ENCODE data around the gene COL23A1.

COL23A1 gene

DNA sequence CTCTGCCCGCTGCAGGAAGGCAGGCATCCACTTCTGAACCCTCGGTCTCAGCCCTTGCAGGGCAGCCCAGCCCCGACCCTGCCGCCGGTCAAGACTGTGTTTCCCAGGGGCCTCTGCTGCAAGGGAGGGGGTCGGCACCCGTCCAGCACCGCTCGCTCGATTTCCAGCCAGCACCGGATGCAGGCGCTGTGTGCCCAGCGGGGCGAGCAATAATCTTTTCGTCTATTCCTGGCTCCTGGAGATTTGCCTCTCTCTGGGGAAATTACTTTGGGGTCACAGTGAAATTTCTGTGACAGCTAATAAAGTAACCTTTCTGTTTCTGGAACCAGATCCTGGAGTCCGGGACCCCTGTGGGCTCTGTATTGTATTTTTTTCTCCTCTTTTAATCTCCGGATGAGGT, 155.3 kb downstream of the COL23A1 start:
- DNase-seq (ENCODE audit: low read depth): no peak

DNA sequence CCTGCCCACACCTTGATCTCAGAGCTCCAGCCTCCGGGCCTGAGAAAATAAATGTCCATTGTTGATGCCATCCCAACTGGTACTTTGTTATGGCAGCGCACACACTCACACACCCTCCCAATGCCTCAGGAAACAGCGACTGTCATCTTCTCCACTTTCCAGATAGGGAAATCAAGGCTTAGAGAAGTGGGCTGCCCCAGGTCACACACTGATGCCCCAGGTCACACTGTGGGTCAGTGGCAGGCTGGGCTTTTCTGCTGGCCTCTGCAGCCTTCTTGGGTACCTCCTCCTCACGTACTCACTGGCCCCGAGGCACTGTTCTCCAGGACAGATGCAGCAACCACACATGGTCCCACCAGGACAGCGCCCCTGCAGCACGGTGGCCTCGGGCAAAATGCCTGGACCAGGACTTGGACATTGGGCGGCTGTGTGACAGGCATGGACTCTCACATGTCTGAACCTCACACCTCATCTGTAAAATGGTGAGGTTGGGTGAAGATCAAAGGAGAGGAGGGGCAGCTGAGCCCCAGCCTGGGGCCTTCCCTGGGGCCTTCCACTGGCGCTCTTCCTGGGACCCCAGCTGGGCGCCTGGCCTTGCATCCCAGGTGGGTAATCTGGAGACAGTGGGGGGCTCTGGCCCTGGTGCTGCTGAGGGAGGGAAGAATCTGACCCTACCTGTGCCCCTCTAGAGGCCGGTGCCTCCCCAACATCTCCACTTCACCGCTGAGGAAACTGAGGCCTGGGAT, 156.0 kb downstream of the COL23A1 start:
- no peak for DNase-seq (ENCODE audit: low read depth)

DNA sequence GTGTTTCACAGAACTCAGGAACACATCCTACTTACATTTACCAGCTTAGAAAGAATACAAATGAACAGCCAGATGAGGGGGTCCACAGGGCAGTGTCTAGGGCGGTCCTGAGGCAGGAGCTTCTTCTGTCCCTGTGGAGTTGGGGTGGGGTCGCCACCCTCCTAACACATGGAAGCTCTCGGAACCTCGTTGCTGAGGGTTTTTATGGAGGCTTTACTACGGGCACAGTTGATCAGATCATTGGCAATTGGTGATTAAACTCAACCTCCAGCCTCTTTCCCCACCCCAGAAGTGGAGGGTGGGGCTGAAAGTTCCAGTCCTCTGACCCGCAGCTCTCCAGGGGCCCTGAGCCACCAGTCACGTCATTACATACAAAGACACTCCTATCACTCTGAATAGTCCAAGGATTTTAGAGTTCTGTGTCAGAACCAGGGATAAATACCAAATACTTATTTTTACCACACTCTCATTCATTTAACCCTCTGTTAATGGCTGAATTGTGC, 156.9 kb downstream of the COL23A1 start:
- DNase-seq (ENCODE audit: low read depth): no peak

DNA sequence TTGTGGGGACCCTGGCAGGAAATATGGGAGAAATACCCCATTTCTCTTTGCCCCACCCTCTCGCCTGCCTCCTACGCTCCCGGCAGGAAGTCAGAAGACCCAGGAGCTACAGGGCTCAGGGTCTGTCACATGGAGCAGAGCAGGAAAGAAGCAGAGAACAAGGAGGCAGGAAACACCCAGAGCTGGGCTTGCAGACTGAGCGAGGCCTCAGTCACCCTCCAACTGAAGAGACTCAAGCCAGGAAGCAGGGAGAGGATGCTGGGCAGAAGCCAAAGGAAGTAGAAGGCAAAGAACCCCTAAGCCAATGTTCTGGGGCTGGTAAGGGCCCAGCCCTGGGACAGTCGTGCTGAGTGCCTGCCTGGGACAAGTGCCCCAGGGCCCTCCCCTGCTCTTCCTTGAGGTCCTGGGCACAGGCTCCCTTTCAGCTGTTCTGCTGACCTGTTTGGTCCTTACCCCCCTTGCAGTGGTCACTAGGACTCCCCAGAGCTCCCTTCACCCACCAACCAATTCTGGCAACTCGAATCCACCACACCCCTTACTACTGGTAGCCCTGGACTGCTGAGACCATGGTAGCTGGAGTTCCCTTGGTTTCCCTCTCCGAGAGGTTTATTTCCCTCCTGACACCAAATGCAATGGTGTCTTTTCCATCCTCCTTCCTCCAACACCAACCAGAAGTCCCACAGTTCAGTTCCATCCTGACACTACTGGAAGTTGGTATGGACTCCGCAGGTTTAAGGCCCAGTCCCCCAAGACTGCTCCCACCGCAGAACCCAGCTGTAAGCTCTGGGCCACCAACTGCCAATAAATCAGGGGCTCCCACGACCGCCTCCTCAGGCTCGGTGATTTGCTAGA, 157.5 kb downstream of the COL23A1 start:
- DNase-seq (ENCODE audit: low read depth): no peak

DNA sequence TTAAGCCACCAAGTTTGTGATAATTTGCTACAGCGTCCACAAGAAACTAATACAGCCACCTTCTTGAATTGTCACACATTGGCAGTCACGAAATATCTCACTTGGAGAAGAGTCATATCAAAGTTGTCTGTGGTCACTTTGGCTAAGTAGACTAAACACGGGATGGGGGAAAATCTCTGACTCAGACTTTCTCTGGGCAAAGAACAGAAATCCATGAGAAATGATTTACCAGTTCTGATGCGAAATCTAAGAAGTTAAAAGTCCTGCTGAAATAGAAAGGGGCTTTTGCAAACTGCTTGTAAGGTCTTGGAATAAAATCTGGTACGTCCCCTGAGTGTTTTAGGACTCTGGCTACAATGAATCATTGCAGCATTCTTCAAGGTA, 158.4 kb downstream of the COL23A1 start:
- DNase-seq (ENCODE audit: low read depth): no peak

DNA sequence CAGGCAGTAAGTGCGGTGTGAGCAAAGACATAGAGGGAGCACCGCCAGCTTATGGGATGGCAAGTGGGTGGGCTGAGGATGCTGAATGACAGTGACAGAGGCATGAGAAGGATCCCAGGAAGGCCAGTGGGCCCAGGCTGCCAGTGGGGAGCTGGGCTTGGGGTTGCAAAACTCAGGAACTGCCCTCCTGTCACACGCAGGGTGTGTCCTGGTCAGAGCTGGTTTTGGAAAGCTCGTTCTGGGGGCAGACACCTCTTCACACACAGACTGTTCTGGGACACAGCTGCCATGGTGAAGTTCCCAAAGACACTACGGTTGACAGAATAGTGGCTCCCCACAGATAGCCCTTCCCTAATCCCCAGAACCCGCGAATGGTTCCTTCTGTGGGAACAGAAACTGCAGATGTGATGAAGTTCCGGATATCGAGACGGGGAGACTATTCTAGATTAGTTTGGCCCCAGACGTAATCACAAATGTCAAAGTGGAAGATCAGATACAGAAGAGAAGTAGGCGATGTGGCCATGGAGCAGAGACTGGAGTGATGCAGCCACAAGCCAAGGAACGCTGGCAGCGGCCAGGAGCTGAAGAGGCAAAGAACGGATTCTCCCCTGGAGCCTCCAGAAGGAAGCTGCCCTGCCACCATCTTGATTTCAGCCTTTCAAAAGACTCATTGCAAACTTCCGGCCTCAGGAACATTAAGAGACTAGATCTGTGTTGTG, 159.0 kb downstream of the COL23A1 start:
- DNase-seq (ENCODE audit: low read depth): no peak

DNA sequence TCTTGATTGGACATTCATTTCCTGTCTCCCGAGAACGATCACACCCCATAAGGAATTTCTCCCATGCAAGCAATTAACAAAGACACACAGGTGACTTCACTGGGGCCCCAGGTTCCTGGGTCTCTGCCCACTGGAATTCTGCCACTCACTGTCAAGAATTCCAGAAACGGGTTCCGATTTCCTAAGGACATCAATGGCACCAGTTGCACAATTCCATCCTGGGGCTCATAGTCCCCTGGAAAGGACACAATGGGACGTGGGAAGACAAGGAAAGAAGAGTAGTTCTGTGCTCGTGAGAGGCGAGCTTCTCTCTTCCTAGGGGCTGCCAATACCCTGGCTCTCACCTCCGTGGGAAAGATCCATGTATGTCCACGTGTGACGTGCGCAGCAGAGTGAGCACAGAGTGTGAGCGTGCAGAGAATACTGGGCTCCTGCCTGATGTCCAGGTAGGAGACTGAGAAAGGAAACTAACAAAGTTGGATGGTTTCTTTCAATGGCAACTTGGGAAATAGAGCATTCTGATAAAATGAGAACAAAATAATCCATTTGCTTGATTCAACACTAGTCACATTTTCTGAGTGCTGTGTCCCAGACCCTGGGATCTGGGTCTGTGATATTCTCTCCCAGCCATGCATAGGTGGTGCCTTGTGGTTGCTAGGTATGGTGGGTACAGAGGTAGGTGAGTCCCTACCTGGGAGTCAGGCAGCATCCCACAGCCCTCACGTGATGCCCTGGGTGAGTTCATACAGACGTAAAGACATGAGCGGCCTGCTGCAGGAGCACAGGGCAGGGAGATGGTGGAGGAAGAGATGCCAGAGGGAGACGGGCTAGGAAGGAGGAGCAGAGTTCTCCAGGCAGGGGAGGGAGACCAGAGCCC, 159.8 kb downstream of the COL23A1 start:
- no peak for DNase-seq (ENCODE audit: low read depth)

DNA sequence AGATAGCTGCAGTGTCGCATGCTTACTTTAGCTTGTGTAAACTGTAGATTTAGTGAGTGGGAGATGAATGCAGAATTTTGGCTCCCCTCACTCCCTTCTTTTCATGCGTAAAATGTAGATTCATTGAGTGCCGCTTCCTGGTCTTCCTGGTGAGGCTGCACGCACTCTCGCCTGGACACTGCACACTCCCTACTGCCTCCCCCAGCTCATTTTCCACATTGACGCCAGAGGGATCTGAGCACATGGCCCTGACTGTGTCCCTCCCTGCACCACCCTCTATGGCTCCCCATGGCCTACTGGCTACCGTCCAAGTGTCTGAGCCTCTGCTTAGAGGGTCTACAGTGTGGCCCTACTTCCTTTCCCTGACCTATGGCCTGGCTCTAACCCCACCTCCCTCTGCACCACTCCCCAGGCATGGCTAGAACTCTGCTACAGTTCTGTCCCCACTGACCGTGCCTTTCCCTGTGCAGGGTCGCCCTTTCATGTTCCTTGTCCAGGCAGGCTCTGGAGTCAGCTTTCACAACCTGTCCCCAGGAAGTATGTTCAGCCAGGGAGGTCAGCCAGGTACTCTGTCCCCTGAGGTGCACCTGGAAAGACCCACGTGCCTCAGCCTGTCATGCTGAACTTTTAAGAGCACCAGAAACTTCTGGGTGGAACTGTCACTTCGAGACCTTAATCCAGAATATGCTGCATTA, 160.6 kb downstream of the COL23A1 start:
- no peak for DNase-seq (ENCODE audit: low read depth)

DNA sequence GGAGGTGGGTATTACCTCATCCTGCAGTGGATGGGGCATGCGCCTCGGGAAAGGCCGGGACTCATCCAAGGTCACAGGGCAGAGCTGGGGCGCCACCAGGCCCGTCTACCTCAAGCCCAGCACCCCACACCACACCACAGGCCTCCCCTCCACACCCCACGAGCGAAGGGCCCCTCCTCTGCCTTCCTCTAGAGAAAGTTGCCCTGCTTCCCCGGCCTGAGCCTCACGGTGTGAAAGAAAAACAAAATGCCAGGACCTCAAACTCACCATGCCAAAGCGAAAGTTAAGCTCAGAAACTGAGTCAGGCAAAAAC, 161.1 kb downstream of the COL23A1 start:
- no peak for DNase-seq (ENCODE audit: low read depth)

DNA sequence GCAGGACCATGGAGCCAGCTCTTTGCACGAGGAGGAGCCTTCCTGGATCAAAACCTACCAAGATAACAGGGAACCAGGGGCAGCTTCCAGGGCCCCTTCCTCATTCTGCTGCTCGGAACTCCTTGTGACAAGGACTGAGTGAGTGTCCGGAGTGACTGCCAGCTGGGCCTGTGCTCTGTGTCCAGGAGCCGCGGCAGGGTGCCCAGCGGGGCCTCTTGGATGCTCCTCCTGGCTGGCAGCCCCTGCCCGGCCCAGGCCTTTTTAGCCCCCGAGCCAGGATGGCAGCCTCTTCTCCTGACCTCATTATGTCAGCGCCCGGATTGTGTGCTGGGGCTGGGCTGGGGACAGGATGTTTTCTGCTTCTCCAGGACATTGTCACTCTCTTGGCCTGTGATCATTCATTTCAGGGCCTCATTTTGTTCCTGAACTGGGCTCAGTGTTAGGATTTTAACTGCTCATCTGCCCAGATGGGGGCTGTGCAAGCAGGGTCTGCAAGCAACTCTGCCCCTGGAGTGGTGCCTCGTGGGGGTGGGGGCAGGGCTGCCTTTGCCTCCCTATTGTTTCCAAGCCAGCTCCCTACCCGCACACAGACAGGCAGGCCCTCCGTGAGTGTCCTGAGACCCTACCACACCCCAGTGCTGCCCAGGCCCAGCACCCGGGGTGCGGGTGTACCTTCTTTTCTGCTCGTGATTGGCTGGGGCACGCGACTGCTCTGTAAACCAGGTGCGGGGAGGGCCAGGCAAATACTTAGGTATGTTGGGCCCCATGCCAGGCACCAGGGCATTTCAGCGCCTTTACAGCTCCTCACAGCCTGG, 161.6 kb downstream of the COL23A1 start:
- DNase-seq (ENCODE audit: low read depth): no peak

DNA sequence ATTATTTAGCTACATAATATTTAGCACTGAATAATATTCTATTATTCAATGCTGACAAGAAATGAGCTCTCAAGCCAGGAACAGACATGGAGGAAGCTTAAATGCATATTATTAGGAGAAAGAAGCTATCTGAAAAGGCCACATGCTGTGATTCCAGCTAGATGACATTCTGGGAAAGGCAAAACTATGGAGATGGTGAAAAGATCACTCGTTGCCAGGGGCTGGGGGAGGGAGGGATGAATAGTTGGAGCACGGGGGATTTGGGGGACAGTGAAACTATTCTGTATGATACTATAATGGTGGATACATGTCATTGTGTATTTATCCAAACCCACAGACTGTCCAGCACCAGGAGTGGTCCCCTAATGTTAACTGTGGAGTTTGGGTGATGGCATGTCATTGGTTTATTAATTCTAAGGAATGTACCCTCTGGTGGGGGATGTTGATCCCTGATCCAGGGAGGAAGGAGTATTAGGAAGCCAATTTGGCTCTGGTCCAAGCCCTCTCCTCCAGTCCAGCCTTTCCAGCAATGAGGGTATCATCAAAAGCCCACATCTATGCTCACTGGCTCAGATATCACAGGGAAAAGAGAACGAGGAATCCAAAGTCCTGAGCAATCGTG, 162.5 kb downstream of the COL23A1 start:
- DNase-seq (ENCODE audit: low read depth): no peak

DNA sequence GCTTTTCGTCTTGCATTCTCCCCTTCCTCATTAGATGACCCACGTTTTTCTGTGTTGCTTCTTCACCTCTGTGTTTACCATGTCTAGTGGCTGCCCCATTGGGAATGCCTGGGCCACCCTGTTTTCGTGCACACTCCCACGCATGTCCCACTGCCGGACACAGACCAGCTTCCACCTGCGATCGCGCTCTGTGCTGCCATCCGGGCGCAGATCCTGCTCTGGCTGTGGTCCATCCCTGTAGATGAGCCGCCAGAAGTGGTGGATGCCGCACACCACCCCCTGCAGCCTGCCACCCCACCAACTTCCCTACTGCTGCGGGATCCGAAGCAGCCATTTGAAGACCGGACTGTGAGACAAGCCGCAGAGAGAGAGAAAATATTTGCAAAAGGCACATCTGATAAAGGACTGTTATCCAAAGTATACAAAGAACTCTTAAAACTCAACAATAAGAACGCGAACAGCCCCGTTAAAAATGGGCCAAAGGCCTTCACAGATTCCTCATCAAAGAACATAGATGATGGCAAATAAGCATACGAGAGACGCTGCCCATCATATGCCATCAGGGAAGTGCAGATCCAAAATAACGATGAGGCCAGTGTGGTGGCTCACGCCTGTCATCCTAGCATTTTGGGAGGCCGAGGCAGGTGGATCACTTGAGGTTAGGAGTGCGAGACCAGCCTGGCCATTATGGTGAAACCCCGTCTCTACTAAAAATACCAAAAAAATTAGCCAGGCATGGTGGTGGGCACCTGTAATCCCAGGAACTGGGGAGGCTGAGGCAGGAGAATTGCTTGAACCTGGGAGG, 163.7 kb downstream of the COL23A1 start:
- no peak for DNase-seq (ENCODE audit: low read depth)

DNA sequence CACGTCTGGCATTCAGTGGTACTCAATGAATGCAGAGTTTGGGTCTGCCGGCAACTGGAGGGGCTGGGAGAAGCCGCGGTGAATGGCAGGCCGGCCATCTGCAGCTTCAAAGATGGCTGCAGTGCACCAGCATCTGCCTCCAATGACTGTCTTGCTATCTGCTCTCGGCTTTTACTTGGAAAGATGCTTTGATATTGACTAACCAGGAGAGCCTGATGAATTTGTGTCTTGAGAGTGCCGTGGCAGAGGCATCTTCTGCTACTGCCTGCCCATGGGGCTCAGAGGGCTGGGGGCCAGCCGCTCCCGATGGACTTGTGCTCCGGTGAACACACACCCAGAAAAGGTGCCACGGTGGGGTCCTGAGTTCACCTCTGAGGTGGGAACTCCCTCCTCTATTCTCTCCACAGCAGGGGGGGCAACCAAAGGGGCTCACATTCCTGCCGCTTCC, 164.5 kb downstream of the COL23A1 start:
- no peak for DNase-seq (ENCODE audit: low read depth)

DNA sequence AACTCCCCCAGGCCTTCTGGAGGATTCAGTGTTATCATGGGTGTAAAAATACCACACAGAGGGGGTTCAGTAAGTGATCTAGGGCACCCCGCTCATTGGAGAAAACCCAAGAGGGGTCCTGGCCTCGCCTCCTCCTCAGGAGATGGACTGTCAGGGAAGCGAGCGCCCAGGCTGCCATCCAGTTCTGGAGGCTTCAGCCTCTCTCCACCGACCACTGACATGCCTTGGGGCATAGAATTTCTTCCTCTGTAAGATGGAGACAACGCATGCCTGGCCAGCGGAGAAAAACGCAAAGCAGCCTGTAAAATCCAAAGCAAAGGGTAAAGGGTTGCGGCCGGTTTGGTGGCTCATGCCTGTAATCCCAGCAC, 165.4 kb downstream of the COL23A1 start:
- DNase-seq (ENCODE audit: low read depth): no peak

DNA sequence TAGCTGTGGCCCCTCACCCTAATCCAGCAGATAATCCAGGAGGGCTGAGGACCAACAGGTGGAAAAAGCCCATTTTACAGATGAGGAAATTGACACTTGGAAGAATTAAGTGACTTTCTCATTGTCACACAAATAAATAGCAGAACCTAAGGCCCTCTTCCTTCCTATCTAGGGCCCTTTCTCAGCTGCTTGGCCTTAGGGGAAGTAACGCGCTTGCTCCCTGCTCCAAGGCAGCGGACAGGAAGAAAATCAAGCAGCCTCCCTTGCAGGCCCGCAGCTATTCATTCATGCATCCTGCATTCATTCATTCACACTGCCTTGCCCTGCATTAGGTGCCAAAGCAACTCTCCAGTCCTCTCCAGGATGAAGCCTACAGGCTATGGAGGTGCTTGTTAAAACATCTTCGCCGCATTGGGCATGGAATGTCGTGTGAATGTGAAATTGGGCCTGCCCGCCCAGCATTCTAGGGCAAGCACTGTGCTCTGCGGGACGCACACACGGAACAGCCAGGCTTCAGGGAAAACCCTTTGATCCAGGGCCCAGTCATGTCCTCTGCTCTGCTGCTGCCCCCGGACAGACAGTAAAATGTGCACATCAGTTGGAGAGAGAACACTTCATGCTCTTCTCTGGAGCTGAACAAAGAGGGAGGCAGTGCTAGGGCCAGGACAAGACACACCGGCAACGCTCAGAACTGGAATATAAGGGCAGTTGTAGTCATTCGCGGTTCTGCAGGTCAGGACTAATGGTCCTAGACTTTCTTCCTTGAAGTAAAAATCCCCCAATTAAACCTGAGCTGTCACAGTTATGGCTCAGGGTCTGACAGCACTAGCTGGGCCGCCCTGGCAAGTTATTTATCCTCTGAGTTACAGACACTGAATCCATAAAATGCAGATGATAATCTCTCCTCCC, 166.0 kb downstream of the COL23A1 start:
- no peak for DNase-seq (ENCODE audit: low read depth)

DNA sequence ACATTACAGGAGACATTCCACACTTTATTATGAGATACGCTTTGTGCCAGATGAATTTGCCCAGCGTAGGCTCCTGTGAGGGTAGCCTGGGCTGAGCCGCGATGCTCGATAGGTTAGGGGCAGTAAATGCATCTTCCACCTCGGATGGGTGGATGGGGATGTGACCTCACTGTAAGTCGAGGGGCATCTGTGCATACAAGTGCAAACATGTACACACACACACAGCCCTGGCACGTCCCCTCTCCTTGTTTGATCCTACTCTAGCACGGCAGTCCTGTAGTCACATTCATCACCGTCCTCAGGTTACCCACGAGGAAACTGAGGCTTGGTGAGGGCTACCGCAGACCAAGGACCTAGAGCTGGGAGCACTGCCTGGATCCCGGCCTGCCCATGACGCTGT, 166.8 kb downstream of the COL23A1 start:
- DNase-seq (ENCODE audit: low read depth): no peak

DNA sequence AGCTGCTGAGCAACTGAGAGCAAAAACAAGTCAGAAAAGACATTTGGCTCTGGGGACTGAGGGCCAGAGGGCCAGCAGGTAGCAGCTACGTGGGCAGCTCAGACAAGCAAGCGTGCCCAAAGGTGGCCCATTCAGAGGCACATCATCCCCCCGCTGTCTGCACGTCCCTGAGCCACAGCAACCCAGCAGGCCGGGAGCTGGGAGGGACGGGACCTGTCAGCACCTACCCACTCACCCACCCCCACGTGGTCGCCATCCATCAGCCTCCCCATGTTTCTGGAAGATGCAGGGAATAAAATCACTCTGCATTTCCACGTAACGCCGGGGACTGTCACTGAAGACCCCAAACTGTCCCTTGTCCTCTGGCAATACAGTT, 167.8 kb downstream of the COL23A1 start:
- DNase-seq (ENCODE audit: low read depth): no peak
